HCT116 (cell line): Measurements from ENCODE around the gene GPR78.

Source experiments
- CTCF ChIP-seq, 3 experiments: fragments of 200-600 bp in 1 of 3; sonication (generic) in 1 of 3; IDR thresholded peaks in 2 of 3; conservative IDR thresholded peaks in 1 of 3; 2 replicates each; pipeline ENCODE4 v1.5.1; 2012 to 2017; ENCODE audit warnings: low read depth in 2 of 3, low read length in 2 of 3, antibody characterized with exemption in 1 of 3, borderline replicate concordance in 1 of 3, control low read depth in 1 of 3, mild to moderate bottlenecking in 1 of 3, mixed read lengths in 1 of 3, mixed run types in 1 of 3, moderate library complexity in 1 of 3; ENCODE audit not compliant: insufficient read depth in 1 of 3
- ELF1 ChIP-seq: IDR thresholded peaks from 2 replicates; pipeline ENCODE4 v1.6.1; 2012; ENCODE audit warnings: low read depth, borderline replicate concordance
- EZH2 ChIP-seq: fragments of 200-600 bp; sonication (generic); IDR thresholded peaks from 2 replicates; pipeline ENCODE4 v1.6.1; 2017; ENCODE audit warnings: antibody characterized with exemption, mixed run types
- MAX ChIP-seq: IDR thresholded peaks from 2 replicates; pipeline ENCODE4 v1.6.1; 2012
- POLR2A ChIP-seq: IDR thresholded peaks from 2 replicates; pipeline ENCODE4 v1.7.0; 2011; ENCODE audit warnings: borderline replicate concordance; ENCODE audit not compliant: insufficient read depth, insufficient read length; ENCODE audit errors: extremely low read depth
- POLR2AphosphoS5 ChIP-seq: IDR thresholded peaks from 2 replicates; pipeline ENCODE4 v1.6.1; 2011; ENCODE audit warnings: mild to moderate bottlenecking, low read depth, low read length, moderate library complexity
- REST ChIP-seq: IDR thresholded peaks from 2 replicates; pipeline ENCODE4 v1.6.1; 2012; ENCODE audit warnings: low read depth
- SIN3A ChIP-seq: IDR thresholded peaks from 2 replicates; pipeline ENCODE4 v1.6.1; 2012; ENCODE audit warnings: low read depth
- TCF7L2 ChIP-seq: IDR thresholded peaks from 2 replicates; pipeline ENCODE4 v1.7.0; 2011; ENCODE audit warnings: borderline replicate concordance, inconsistent platforms; ENCODE audit not compliant: insufficient read depth, insufficient read length; ENCODE audit errors: extremely low read depth
- YY1 ChIP-seq: IDR thresholded peaks from 2 replicates; pipeline ENCODE4 v1.6.1; 2011; ENCODE audit warnings: low read length, low read depth, moderate library complexity, mild to moderate bottlenecking; ENCODE audit not compliant: insufficient replicate concordance; ENCODE audit errors: extremely low read depth

GRCh38 chr4:8568068-8568668 lies 12.0 kb upstream of the GPR78 start:
- TF ChIP-seq ELF1 (no peak), POLR2AphosphoS5 (no peak), CTCF (IDR thresholded peaks at IDR 0.05 in 2 of 3, conservative IDR thresholded peaks at IDR 0.05 in 1 of 3; ENCODE audit: borderline replicate concordance in 1 of 3, insufficient read depth in 1 of 3, low read depth in 2 of 3, low read length in 2 of 3) (no peak), POLR2A (no peak), YY1 (no peak), MAX (no peak), SIN3A (no peak), REST (no peak), TCF7L2 (no peak), EZH2 (no peak)
